Prostate gland (tissue), 2 donors: ENCODE data around the gene DDX46.

Experiments used
- CTCF ChIP-seq, 4 experiments: fragments of 200-600 bp in 2 of 4; fragments of 450-650 bp in 2 of 4; sonication (generic) in 2 of 4; IDR thresholded peaks; 1 replicate in 3 of 4; 2 replicates in 1 of 4; pipeline ENCODE4 v1.5.1; 2016 to 2019; ENCODE audit warnings: antibody characterized with exemption in 4 of 4, mild to moderate bottlenecking in 2 of 4, moderate library complexity in 2 of 4
- POLR2A ChIP-seq: fragments of 450-650 bp; IDR thresholded peaks from one replicate; pipeline ENCODE4 v1.6.1; 2016; ENCODE audit warnings: antibody characterized with exemption, mild to moderate bottlenecking
- POLR2AphosphoS5 ChIP-seq: sonication (generic); formaldehyde crosslinking; IDR thresholded peaks from one replicate; pipeline ENCODE4 v1.6.1; 2017; ENCODE audit warnings: antibody characterized with exemption

- TF ChIP-seq CTCF (IDR thresholded peaks at IDR 0.05), result no peak
- TF ChIP-seq POLR2A, result no peak
- no peak for TF ChIP-seq POLR2AphosphoS5
Measured at GRCh38 chr5:134851307-134851923, 92.8 kb downstream of the DDX46 start.
